GM18526 (cell line): ENCODE results near the gene CCSER2.

Experiments used
- POLR2A ChIP-seq: IDR thresholded peaks from 3 replicates; pipeline ENCODE4 v1.6.1; 2011; ENCODE audit not compliant: insufficient read length; ENCODE audit errors: extremely low read depth

The CCSER2 gene

GRCh38 chr10:84339025-84339424, 10.6 kb downstream of the CCSER2 start:
- no peak for TF ChIP-seq POLR2A

- TF ChIP-seq POLR2A: no peak
These were observed 11.8 kb downstream of the CCSER2 start for GRCh38 chr10:84340187-84340586.

- no peak for TF ChIP-seq POLR2A
These were observed 12.5 kb downstream of the CCSER2 start for GRCh38 chr10:84340632-84341537.

- no peak for TF ChIP-seq POLR2A
These were observed 13.1 kb downstream of the CCSER2 start for GRCh38 chr10:84341538-84341856.

GRCh38 chr10:84341983-84342382, 13.6 kb downstream of the CCSER2 start:
- TF ChIP-seq POLR2A: no peak

- TF ChIP-seq POLR2A: no peak
These were observed 14.2 kb downstream of the CCSER2 start for GRCh38 chr10:84342584-84342983.

GRCh38 chr10:84343831-84344230, 15.4 kb downstream of the CCSER2 start:
- TF ChIP-seq POLR2A: no peak

- TF ChIP-seq POLR2A: no peak
These were observed 16.1 kb downstream of the CCSER2 start for GRCh38 chr10:84344526-84344925.

- no peak for TF ChIP-seq POLR2A
These were observed 20.1 kb downstream of the CCSER2 start for GRCh38 chr10:84348447-84348846.

GRCh38 chr10:84348860-84349259, 20.5 kb downstream of the CCSER2 start:
- TF ChIP-seq POLR2A: no peak

- no peak for TF ChIP-seq POLR2A
These were observed 24.0 kb downstream of the CCSER2 start for GRCh38 chr10:84352251-84352842.

- TF ChIP-seq POLR2A: no peak
These were observed 24.8 kb downstream of the CCSER2 start for GRCh38 chr10:84353052-84353803.

GRCh38 chr10:84354623-84355022, 26.2 kb downstream of the CCSER2 start:
- no peak for TF ChIP-seq POLR2A

GRCh38 chr10:84355106-84355505, 26.7 kb downstream of the CCSER2 start:
- no peak for TF ChIP-seq POLR2A

GRCh38 chr10:84356928-84357327, 28.5 kb downstream of the CCSER2 start:
- no peak for TF ChIP-seq POLR2A

- TF ChIP-seq POLR2A: no peak
These were observed 30.4 kb downstream of the CCSER2 start for GRCh38 chr10:84358743-84359142.
